SHP77 treated with DMSO at 0.1 percent for 48 hours (cell line): ENCODE data around the gene EFNB2.

Experiments
- DNase-seq: peaks from one replicate; lab custom pipeline; 2025; lab: John Stamatoyannopoulos, UW

Gene EFNB2

DNA sequence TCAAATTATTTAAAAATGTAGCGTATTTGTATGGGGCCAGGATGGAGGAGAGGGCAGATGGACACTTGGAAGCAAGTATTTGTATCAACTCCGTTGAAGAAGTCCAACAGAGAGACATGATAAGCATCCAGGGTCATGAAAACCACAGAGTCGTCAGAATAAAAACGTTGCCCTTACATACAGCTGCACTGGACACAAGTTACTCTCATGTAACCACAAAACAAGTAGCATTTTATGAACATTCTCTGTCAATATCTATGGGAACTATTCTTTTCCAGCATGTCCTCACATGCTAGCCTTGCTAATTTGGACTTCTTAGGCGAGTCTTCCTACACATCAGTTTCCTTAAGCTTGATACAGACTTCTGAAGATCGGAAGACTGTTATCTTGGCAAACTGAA lies 35.0 kb downstream of the EFNB2 start:
- no peak for DNase-seq

DNA sequence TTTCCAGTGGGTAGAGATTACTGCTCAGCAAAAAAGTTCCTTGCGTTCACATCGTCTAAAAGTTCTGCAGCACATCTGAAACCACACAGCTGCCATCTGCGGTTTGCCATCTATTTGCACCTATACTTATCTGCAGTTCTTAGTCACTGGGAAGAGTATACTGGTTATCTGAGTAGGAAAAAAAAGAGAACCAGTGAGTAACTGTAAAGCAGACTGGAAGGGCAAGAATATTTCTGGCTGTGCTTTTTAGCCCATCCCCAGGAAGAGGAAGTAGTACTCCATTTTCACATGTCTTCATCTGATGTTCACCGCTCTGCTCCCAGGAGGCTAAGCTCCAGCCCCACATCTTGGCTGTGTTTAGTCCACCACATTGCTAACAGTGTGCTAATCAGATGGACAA lies 35.6 kb downstream of the EFNB2 start:
- no peak for DNase-seq

DNA sequence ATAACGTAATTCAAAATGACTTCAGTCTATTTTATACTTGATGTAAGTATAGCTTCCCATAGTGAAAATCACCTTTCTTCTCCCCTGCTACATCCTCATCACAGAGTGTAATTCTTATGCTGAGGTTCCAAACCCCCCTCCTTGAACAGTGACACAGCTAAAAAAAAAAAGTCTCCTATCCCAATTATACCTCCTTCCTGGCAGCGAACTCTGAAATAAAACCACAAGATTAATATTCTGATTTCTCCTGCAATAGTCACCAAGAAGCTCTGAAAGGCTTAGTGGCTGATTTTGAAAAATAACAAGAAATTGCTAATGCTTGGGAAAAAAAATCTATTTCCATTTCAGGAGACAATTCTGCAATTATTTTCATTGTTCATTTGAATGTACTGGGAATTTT lies 36.3 kb downstream of the EFNB2 start:
- no peak for DNase-seq

DNA sequence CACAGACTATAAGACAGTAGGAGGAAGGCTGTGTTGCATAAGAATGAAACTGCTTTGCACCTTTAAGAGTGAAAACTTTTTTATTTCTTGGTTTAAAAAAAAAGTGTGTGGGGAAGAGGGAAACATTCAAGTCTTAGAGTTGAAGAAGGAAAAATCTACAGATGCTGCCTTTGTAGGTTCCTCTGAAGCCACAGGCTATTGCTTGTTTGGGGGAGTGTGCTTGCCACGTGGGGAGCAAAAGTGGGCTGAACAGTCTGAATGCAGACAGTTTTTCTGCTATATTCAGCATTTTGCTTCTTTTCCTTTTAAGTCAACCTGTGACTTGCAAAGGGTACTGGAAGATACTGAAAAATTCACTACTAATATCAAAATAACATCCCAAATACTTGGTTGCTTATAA lies 36.9 kb downstream of the EFNB2 start:
- no peak for DNase-seq

DNA sequence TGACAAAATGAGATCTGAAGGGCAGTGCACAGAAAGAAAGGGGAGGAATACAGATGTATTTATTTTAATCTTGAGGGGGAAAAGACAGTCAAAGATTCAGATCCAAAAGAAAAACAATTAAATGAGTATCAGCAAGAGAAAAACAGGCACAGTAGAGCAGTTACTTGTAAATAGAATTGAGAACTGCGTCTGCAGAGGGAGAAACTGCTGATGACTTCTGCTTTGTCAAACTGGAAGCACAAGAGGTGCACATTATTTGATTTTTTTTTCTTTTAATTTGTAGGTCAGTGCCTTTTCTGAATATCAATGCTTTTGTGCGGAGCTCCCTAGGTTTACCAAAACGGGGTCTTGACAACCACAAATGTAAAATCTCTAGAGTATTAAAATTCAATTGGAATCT lies 37.3 kb downstream of the EFNB2 start:
- DNase-seq = no peak

DNA sequence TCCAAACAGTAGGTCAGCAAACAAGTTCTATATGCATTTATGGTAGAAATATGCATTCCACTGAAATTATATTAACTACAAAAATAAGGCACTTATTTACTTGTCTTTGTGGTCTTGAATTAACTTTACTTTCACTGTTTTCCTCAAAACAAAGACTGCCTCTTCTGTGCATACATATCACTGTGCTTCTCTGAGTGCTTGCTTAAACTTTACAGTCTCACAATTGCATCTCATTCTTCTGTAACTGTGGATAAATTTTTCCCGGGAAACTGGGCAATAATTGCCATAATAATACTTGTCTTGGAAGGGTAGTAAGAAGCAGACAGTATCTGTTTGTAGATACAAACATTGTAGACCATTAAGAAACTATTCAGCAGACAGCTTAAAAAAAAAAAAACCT lies 38.4 kb downstream of the EFNB2 start:
- no peak for DNase-seq

DNA sequence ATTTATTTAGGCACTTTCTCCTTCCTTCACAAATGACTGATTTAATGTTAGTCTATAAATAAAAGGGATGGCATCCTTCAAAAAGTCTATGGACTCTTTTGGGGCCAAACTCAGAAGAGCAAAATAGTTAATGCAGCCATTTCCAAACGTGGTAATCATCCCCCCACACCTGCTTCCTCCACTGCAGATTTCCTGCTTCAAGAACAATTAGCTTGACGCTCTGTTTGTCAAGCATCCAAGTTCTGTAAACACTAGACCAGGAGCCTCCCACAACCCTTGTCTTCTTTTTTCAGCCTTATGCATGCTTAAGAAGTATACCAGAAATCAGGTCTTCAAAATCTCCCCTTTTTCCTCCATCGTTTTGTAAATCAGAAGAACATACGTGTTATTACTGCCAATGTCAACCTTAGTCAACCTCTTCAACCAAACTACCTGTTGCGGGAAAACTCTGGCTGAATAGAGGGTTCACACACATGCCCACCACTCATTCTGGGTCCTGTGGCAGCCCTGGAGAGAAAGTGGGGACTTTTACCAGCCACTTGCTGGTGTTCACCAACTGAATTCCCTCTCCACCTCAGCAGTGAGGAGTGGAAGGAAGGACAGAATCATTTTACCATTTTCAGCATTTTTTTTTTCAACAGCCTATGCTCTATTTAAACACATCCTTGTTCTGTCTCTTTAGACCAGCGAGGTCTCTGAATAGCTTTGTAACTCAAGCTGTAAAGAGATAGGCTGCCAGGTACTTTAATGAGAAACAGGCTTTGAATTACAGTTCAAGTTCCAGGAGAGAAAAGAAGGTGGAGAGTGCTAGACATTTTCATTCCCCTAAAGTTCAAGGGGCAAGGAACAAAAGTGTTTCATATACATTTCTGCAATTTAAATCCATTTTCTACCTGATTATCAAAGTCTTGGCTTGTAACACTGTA lies 39.1 kb downstream of the EFNB2 start:
- peak; percentile 15 for DNase-seq

DNA sequence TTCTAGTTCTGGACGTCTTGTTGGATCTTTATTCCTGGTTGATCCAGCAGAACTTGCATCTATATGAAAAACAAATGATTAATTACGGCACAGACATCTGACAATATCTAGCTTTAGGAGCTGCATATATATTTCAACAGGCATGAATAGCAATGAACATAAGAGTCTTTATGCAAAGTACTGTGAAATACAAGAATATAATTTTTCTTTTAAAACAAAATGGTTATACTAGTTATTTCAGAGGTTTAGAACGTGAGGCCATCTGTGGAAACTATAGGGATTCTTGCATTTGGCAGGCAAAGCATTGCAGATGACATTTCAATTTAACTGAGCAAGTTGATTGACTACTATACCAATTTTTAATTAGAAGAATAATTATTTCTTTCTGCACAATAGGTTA lies 40.5 kb downstream of the EFNB2 start:
- DNase-seq = no peak

DNA sequence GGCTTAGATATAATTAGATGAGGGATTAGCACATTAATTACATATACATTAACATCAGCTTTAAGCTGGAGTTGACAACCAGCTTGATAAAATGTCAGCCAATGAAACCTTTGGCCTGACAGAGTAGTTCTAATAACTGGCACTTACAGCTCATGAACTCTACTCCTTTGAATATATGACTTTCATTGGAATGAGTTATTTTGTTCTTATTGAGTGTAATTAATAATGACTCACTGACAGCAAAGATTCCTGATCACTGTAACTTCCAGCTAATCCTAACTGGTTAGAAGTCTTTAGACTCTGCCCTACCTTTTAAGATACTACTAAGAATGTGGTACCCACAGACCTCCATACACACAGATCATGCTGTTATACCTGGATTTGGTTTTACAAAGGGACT lies 41.0 kb downstream of the EFNB2 start:
- no peak for DNase-seq

DNA sequence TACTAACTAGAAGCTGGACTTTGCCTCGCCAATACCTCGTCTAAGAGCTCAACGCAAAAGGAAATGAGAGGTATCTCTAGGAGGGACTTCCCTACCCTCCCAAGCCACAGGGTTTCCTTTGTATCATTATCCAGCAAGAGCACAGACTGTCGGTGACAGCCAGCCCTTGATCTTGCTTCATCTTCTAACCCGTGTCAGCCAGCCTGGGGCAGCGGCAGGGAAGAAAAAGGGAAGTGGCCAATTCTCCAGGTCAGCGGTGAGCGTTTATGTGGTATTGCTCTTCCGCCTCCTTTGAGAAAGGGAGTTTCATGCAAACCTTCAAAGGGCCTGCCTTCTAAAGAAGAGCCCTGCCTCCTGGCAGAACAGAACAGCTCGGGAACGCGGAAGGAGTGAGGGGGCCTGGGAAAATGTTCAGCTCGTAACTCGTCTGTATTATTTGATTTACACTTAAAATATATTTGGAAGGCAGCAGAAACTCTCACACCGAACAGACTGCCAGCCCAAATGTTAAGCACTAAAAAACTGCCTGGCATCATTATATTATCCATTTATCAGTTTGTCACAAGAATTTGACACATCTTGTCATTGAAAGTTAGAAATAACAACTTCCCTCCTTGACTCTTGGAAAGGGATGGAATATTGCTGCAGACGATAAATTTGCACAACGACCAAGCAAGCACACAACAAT lies 41.8 kb downstream of the EFNB2 start:
- DNase-seq = no peak

DNA sequence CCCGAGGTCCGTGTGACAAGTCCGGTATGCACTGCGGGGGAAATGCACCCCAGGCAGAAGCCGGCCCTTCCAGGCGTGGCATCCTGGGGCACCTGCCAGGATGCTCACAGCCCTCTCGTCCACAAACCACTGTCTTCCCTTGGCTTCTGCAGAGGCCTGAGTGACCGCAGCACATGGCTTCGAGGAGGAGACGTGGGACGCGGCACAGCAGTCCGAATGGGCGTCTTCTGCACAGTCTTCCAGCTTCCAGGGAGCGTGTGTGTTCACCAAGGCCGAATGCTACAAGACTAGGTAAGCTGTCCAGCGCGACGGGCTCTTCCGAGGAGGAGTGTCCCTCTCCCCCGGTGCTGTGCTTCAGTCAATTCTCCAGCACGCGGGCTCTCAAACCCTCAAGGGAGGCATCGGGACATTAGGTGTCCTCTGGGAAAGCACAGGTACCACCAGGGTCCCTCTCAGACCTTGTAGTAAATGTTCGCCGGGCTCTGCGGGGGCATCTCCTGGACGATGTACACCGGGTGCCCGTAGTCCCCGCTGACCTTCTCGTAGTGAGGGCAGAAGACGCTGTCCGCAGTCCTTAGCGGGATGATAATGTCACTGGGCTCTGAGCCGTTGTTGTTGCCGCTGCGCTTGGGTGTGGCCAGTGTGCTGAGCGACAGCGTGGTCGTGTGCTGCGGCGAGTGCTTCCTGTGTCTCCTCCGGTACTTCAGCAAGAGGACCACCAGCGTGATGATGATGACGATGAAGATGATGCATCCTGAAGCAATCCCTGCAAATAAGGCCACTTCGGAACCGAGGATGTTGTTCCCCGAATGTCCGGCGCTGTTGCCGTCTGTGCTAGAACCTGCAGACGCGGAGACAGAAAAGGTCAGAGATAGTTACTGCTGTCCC lies 42.6 kb downstream of the EFNB2 start:
- no peak for DNase-seq

DNA sequence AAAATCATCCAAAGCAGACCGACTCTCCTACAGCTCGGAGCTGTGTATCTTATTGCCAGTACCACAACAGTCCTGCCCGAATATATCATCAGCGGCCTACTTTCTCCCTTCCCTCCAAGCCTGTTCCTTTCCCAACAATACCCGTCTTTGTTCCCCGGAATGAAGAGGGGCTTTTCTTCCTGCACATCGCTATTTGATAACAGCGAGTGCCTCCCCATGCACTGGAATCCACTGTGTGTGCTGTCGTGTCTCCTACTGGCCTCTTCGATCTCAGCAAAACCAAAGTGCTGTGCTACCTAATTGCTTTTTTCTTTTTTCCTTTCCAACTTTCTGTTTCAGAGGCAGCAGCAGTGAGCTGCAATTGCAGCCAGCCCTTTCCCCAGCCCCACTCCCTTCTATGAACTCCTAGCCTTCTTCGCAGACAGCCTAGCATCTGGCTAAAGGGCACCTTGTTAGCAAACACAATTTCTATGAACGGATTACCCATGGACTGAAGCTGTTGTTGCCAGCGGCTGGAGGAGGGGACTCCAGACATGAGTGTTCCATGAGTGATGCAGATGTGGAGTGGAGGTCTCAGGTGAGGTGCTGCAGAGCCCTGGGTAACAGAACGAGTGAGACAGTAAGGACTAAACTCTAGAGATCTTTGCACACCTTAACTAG lies 43.4 kb downstream of the EFNB2 start:
- DNase-seq = no peak

DNA sequence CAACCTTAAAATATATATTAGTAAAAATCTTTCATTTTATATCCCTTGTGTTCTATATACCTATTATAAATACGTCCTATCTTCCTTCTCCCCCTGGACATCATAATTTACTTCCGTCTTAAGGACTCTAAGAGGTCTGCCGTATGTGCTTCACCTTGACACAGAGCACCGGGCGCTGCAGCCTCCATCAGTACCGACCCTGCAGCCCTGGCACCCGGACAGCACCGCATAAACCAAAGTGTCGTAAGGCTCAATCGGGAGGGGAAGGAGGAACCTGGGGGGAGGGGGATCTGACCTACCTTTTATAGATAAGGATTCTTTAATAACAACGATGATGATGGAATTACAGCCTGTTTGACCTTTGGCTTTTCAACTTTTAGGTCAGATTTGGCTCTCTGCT lies 44.0 kb downstream of the EFNB2 start:
- no peak for DNase-seq

DNA sequence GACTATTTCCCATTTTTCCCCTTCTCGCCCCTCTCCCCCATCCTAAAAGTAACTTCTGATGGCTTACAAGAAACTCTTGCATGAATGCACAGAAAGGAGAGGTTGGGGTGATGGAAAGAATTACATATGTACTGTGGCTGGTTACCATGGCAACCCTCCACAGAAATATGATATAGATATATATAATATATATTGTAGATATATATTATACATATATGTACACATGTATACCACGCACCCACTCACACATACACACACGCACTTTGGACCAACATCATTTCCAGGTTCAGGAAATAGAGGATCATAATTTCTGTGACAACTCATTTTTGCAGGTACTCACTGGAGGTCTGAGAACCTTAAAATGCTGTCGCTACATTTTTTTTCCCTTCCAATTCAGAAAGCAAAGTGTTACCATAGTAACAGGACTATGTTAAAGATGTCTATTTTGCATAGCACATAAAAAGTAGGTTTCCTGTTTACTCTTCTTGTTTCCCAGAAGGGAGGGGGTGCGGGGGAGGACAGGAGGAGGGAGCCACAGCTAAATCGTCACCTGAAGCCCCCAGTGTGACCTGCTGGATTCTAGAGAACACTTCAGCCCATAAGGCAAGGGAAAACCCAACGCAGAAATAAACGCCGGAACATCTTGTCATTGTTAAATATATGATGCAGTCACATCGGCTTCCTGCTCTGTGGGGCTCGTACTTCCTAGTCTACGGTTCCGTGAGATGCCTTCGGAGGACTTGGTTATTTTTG lies 44.7 kb downstream of the EFNB2 start:
- no peak for DNase-seq

DNA sequence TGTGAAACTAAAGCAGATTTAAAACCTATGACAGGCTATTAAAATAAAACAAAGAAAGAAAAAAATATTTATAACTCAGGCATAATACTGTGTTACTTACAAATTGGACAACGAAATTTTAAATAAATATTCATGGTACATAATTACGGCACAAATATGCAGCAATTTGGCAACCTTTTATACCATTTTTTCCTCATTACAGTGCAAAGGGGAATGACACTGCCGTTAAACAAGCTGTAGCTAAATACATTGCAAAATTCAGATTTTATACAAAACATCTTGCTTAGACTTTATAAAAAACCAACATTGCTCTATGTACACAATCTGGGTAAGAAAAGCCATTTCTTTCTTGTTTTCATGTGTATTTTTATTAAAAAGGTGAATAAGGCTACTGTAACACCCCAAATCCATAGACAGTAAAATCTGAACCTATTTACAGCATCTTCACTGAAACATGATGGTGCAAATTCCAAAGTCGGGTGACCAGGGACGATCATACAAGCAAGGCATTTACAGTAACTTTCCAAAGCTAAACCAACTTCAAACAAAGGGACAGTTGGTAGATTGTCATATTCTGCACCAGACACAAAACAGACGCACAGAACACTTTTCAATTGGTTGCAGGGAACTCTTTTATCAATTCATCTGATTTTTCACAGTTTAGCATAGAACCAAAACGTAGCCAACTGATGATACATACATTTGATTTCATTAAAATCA lies 45.5 kb downstream of the EFNB2 start:
- no peak for DNase-seq

DNA sequence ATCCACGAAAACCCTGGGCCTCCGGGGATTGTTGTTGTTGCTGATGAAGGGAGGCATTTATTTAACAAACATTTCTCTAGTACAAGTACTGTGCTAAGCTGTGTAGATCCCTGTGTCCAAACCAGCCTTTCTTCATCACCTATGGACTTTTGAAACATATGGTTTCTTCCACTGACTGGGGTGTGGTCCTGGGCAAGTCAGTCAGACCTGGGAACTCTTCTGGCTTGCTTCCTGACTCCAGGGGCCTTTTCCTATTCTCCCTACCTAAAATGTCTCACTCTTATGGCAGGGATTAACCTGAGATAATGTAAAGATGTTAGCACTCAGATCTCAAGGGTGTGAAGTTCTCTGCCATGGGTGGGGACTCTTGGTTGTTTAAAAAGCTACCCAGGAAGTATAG lies 46.8 kb downstream of the EFNB2 start:
- no peak for DNase-seq

DNA sequence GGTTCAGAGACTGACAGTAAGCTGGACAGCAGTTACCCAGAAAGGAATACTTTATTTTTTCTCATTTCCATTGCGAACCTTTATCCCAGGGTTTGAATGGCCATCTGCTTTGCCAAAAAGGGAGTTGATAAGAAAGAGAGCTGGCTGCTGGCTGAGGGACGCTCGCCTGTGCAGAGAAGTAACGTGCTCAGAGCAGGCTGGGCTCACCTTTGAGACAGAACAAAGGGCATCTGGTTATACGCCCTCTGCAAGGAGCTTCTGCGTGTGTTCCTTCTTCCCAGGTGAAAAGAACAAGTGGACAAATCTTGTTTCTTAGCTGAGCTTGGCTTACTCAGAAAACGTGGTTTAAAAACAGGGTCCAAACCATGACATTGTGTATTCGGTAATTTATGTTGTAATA lies 47.4 kb downstream of the EFNB2 start:
- no peak for DNase-seq

DNA sequence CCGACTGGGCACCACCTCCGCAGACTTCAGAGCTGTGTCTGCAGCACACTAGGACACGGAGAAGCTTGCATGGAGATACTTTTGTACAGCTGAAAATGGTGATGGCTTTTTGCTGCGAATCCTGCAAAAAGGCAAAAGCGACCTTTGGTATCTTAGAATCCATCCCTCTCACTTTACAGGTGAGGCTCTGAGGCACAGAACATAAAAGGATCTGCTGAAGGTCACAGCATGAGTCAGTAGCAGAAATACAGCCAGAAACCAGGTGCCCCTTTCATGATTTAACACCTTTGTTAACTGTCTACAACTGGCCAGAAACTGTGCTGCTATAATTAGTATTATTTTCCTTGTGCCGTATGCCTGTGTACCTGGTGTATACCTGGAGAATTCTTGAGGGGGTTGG lies 48.3 kb downstream of the EFNB2 start:
- DNase-seq = no peak

DNA sequence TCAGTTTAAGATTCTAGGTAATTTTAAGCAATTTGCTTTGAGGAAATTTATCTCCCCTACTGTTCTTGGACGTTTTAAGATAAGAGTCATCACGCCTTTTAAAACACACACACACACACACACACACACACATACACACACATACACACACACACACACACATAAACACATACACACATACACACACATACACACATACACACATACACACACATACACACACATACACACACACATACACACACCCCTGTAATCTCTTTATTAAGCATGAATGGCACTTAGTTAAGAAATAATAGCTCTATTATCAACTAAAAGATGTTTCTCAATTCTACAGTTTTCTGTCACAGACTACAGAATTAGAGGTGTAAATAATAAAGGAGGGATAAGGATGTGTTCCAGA lies 49.2 kb downstream of the EFNB2 start:
- no peak for DNase-seq

DNA sequence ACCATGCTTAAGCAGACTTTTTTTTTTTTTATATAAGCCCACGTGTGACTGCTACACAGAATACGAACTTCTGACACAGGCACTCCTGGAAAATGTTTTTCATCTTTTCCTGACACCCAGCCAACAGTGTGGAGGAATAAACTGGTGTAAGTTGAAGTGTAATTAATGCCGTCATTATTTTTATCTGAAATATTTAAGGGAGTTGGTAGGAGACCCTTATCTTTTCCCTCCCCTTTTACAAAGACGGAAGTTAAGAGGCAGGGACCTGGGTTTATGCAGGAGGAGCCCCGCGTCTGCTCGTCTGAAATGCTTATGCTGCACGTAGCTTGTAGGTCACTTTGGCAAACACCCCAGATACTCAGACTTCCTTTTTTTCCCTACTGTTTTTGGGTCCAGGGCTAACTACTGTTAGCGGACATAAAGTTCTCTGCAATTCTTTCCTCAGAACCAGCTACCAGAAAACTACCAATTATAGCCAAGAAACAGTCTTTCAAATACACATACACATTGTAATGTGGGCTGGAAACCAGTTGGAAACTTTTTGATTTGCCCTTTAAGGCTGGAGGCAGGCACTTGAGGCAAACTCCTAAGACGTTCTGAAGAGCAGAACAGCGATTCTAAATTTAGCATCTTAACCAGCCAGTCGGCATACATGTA lies 50.8 kb downstream of the EFNB2 start:
- DNase-seq = no peak
